GM18870 (cell line): ENCODE results near the gene PRR23B.
"Not testable (repeated sequence)": the region's sequence is repeated elsewhere in the genome, so short reads cannot be mapped to it uniquely, and the experiment has no call there.

ENCODE experiments used
- ATAC-seq: cut with Tn5 transposase; IDR thresholded peaks from one replicate; pipeline ENCODE4 v1.9.1; 2021; ENCODE audit warnings: moderate library complexity; ENCODE audit not compliant: unreplicated experiment

PRR23B gene

DNA sequence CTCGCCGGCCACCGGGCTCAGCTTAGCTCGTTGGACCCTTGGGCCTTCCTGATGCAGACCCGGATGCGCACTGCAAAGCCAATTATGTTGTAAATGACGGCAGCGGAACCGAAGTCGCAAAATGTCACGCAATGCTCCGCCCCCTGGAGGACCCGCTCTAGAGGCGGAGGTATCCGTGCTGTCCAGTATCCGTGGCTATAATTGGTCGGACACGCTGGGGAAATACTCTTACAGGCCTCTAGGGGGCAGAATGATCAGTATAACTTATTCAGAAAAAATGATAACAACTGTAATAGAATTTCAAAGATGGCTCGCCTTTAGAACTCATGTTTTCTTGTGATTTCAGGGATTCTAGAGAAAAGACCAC is at the start of gene PRR23B:
PRR23B (minus strand) TSS at position 59 of the 367 bp plus-strand sequence. CDS start 265 bp downstream, outside the sequence.
- no peak for ATAC-seq

DNA sequence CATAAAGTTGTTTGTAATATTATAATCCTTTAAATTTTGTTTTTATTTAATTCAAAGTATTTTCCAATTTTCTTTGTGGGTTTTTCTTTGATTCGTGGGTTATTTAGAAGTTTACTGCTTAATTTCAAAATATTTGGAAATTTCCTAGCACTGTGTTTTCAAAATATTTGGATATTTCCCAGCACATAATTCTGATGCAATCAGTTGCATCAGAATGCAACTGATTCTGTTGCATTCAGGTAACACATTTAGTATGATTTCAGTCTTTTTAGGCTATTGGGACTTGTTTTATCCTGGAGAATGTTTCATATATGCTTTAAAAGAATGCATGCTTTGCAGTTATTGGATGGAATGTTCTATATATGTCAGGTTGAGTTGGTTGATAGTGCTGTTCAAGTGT is 42.2 kb upstream of the PRR23B start:
- no peak for ATAC-seq

DNA sequence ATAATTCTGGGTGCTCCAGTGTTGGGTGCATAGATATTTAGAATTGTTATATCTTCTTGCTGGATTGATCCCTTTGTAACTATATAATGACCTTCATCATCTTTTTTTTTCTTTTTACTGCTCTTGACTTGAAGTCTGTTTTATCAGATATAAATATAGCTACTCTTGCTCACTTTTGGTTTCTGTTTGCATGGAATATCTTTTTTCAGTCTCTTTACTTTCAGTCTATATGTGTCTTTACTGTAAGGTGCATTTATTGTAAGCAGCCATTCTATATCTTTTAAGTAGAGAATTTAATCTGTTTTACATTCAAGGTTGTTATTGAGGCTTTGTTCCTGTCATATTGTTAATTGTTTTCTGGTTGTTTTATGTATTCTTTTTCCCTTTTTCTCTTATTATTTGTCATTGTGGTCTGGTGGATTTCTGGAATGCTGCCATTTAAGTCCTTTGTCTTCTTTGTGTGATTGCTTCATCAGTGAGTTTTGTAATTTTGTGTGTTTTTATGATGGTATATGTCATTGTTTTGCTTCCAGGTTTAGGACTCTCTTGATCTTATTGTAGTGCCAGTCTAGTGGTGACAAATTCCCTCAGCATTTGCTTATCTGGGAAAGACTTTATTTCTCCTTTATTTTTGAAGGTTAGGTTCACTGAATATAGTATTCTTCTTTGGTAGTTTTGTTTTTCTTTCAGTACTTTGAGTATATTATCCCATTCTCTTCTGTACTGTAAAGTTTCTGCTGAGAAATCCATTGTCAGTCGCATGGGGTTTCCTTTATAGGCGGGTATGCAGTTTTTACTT is 32.3 kb upstream of the PRR23B start:
- no peak for ATAC-seq

DNA sequence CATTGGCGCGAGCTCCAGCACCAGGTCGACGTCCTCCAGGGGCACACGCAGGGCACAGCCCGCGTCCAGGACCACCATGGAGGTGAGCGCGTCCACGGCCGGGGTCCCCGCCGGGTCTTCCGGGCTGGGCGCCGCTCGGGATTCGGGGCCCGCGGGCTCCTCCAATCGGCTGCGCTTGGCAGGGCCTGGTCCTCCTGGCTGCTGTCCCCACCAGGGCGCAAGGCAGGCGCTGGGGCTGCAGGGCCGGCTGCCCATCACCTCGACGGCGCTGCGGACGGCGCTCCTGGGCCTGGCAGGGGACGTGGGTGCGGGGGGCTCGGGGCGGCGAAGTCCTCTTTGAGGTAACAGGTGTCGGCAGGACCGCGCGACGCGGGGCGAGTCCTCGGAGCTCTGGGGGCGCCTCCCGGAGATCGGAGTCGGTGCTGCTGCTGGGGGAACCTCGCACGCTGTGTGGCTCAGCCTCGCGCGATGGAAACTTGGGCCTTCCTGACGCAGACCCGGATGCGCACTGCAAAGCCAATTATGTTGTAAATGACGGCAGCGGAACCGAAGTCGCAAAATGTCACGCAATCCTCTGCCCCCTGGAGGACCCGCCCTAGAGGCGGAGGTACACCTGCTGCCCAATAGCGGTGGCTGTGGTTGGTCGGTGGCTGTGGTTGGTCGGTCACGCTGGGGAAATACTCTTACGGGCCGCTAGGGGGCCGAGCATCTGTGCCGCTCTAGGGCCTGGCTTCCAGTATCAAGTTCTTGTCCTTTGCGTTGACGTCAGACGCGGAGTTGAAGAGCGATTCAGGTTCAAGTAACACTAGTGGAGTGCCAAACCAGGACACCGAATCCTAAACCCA is 23.9 kb upstream of the PRR23B start, which contains the start of gene PRR23C:
PRR23C (minus strand) TSS at position 527 of the 845 bp plus-strand sequence; CDS start at position 255, 272 bp downstream.
- ATAC-seq, result no peak

DNA sequence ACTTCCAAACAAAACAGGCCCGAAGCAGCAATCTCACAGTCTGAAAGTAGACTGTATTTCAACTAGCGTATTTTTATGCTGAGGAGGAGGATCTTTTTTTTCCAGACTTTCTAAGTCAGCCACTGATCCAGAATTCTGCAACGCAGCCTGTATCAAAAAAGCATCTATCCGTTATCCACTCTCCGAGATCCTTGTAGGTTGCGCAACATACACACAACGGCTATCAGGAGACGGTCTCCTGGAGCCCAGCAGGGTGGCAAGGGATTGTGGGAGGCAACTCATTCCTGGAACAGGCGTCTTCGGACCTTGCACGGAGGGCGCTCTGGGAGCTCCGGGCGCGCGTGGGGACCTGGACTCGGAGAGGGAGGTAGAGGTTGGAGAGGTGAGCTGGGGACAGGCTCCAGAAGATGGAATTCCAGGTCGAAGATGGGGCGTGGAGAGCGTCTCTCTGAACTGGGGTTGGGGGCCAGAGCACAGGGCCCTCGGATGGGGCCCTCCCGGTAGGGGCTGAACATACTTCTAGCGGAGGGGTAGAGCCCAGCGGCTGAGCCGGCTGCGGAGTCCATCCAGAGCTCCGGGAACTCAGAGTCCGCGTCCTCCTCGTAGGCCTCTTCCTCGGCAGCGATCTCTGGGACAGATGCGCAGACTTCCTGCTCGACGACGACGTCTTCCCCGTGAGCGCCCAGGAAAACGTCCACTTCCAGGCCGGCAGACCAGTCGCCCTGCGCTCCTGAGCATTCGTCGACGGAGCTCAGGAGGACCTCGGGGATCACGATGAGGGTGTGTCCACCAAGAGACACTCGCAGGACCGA is 23.0 kb upstream of the PRR23B start:
- ATAC-seq, result no peak

DNA sequence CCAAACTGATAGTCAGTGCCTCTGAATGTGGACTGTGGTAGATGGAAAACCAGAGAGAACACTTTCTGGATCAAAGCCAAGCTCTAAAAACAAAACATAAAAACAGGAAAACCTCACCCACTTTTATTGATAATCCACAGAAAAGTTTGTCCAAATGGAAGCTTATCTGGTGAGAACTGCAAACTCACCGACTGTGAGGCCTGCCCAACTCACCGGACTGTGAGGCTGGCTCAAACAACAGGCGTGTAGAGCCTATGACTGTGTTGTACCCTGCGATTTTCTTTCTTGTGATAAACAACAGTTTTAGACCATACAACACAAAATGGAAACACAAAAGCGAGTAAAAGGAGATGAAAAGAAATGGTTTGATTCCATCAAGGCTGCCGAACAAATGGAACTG is 16.8 kb upstream of the PRR23B start:
- ATAC-seq, result no peak

DNA sequence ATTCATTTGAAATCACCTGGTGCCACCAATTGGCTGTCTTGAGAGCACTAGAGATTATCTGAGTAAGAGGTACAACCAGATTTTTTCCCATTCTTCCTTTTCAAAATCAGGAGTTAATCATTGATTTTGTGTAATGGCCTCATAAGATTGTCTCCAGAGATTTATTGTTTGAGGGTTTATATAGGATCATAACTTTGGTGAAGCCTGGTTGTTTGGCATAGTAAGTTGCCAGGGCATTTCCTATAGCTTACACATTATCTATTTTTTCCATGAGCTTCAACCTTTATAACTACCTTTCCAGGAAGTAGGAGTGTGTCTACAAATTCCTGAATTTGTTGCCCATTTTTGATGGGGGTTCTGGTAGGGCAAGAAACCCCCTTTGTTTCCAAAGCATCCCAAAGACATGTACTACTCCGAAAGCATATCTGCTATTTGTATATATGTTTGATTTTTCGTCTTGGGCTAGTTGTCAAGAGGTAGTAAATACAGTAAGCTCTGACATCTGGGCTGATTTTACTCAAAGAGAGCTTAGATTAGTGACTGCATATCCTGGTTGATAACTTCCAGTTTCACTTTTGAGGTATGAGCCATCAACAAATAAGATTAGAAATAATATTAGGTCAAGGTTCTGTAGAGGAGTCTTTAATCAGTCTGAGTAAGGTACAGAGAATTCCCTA is 11.7 kb upstream of the PRR23B start:
- ATAC-seq, result no peak

DNA sequence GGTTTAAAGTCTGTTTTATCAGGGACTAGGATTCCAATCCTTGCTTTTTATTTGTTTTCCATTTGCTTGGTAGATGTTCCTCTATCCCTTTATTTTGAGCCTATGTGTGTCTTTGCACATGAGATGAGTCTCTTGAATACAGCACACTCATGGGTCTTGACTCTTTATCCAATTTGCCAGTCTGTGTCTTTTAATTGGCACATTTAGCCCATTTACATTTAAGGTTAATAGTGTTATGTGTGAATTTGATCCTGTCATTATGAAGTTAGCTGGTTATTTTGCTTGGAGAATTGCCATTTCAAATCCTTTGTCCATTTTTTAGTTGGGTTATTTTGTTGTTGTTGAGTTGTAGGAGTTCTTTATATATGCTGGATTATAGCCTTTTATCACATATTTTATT is 9.8 kb upstream of the PRR23B start:
- not testable (repeated sequence) for ATAC-seq

DNA sequence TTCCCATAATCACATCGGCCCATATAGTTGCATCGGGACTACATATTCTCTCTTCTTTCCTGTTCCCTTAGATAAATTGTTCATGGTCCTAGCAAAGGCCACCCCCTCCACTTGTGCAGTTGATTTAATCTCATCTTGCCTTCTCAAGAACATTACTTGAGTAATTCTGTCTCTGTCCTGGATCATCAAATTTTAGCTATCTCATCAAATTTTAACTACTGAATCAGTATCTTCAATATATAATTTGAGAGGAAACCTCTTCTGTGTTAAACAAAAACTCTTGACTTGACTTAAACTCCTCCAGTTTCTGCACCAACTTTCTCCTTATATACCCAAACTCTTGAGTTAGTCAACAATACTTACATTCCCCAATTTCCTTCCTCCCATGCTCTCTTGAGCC is 4.2 kb upstream of the PRR23B start:
- no peak for ATAC-seq

DNA sequence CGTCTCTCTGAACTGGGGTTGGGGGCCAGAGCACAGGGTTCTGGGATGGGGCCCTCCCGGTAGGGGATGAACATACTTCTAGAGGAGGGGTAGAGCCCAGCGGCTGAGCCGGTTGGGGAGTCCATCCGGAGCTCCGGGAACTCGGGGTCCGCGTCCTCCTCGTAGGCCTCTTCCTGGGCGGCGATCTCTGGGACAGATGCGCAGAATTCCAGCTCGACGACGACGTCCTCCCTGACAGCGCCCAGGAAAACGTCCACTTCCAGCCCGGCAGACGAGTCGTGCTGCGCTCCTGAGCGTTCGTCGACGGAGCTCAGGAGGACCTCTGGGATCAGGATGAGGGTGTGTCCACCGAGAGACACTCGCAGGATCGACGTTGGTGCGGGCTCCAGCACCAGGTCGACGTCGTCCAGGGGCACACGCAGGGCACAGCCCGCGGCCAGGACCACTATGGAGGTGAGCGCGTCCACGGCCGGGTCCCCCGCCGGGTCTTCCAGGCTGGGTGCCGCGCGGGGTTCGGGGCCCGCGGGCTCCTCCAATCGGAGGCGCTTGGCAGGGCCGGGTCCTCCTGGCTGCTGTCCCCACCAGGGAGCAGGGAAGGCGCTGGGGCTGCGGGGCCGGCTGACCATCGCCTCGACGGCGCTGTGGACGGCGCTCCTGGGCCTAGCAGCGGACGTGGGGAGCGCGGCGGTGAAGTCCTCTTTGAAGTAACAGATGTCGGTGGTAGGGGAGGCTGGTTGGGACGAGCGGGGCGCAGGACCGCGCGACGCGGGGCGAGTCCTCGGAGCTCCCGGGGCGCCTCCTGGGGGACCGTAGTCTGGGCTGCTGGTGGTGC is 474 bp downstream of the PRR23B start:
- ATAC-seq, result no peak

DNA sequence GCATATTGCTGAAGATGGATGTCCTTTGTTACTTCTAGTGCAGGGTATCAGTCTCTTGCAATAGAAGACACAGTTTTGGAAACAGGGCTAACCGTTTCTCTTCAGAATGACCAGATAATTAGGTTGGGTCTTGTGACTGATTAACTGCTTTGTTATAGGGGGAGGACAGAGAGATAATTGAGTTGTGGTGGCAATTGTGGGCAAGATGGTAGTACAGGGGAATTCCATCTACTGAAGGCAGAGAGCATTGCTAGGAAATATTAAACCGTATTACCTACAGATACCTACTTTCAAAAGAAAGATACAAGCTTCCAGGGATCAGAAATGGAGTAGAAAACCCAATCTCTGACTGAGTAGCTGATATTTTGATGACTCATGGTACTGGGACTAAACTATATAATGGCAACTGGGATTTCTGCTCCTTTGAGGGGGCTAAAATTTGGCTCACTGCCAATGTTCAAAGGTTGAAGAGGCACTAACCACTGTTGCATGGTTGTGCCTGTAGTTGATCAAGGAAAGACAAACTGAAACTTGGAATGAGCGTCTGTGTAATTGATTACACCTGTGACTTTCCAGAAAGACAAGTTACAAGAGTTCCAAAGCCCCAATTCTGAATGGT is 4.2 kb downstream of the PRR23B start:
- ATAC-seq, result peak; percentile 70

DNA sequence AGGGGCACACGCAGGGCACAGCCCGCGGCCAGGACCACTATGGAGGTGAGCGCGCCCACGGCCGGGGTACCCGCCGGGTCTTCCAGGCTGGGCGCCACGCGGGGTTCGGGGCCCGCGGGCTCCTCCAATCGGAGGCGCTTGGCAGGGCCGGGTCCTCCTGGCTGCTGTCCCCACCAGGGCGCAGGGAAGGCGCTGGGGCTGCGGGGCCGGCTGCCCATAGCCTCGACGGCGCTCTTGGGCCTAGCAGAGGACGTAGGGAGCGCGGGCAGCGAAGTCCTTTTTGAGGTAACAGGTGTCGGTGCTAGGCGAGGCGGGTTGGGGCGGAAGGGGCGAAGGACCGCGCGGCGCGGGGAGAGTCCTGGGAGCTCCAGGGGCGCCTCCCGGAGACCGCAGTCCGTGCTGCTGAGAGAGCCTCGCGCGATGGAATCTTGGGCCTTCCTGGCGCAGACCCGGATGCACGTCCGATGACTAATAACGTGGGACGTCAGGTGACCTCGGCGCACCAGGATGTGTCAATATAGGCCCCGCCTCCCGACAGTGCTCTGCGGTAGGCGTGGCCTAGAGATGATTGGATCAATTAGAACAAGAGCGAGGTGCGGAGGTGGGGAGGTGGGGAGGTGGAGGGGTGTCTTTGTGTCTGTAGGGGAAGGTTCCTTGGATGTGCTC is 14.5 kb downstream of the PRR23B start, which contains the start of gene PRR23A:
PRR23A (minus strand) TSS at position 218 of the 666 bp plus-strand sequence; CDS start at position 218, 0 bp downstream.
- no peak for ATAC-seq

DNA sequence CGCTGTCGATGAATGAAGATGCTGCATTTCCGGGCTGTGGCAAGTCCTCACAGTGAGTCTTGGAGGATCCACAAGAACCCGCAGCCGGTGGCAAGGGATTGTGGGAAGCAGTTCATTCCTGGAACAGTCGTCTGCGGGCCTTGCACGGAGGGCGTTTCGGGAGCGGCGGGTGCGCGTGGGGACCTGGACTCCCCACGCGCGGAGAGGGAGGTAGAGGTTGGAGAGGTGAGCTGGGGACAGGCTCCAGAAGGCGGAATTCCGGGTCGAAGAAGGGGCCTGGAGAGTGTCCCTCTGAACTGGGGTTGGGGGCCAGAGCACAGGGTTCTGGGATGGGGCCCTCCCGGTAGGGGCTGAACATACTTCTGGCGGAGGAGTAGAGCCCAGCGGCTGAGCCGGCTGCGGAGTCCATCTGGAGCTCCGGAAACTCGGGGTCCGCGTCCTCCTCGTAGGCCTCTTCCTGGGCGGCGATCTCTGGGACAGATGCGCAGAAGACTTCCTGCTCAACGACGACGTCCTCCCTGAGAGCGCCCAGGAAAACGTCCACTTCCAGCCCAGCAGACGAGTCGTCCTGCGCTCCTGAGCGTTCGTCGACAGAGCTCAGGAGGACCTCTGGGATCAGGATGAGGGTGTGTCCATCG is 15.3 kb downstream of the PRR23B start:
- ATAC-seq, result no peak

DNA sequence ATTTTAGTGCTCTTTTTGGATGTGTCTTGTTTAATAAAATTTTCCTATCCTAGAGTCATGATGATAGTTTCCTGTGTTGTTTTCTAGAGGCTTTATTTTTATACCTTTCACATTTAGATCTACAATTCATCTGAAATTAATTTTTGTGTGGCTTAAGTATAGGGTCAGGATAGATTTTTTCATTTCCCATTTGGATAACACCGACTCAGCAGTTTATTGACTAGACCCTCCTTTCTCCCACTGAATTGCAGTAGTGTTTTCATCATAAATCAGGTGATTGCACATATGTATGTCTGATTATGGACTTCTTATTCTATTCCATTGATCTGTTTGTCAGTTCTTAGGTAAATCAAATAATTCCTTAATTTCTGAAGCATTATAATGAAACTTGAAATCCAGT is 25.0 kb downstream of the PRR23B start:
- no peak for ATAC-seq

DNA sequence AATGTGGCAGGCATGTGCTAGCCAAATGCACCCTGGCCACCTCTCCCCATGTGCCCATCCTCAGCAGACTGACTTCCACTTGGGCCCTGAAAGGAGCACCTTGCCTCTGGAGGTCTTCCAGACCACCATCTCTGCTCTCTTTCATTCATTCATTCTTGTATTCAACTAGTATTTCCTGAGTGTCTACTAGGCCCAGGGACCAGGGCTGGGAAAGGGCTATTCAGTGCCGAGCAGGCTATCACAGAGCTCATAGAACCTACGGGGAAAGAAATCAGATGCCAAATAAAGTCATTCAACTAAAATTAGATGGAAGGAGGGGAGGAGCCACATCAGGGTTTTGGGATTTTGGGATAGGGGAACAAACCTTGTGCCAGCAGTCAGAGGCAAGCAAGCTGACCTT is 33.5 kb downstream of the PRR23B start:
- no peak for ATAC-seq

DNA sequence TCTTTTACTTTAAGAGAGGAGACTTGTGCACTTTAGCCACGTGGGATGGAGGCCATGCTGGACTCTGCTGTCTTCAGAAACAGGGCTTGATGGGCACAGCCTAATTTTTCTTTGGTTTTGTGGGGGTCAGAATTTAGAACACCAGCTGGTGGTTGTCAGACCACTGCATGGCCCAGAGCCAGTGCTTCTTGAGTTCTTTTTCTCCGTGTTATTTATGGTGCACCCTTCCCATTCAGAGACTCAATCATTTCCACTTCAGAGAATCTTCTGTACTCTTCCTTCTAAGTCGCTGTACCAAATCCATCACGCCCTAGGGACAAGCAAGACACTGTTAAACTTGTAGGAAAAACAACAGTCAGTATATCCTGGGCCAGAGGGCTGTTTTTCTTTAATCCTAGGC is 34.8 kb downstream of the PRR23B start:
- ATAC-seq, result no peak

DNA sequence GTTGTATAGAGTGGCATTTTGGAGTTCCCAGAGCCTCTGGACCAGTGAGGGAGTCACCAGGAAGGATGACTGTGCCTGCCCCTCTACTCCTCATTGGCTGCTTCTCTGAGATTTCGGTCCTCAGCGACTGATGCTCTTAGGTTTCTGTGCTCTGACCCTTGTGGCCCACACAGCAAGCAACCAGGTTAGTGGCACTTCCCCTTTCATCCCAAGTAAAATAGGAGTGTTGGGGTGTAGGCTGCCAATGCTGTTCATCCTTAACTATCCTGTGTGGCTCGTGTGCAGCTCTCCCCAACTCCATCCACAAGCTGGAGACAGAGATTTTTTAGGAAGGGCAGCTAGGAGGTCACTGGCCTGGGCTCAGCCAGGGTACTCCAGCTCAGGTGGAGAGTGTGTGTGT is 35.9 kb downstream of the PRR23B start:
- no peak for ATAC-seq

DNA sequence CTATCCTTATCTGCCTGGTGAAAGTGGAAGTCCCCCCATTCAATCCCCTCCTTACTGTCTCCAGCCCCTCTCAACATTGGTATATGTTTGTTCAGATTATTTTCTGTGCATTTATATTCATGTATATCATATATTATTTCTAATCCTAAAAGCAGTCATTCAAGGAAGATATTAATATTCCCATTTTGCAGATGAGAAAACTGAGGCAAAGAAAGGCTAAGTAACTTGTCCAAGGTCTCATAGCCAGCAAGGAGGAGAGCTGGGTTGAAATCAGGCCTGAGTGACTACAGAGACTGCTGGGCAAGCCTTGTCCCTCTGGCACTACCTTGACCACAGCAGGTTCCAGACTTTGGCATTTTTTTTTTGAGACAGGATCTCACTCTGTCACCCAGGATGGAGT is 44.7 kb downstream of the PRR23B start:
- ATAC-seq, result no peak
